Loucy (cell line): Measurements from ENCODE around the gene STK32C.

ENCODE experiments used
- H2AFZ ChIP-seq: fragments of 200-600 bp; sonication (generic); 2 replicates; pipeline ENCODE4 v1.6.0; 2016; ENCODE audit warnings: antibody characterized with exemption, mild to moderate bottlenecking, low read length, moderate library complexity
- H3F3A ChIP-seq: fragments of 200-600 bp; 2 replicates; pipeline ENCODE4 v1.6.0; 2016; ENCODE audit warnings: antibody characterized with exemption, low read depth, mild to moderate bottlenecking
- H3K27me3 ChIP-seq: fragments of 200-600 bp; sonication (generic); 2 replicates; pipeline ENCODE4 v1.6.1; 2014; ENCODE audit warnings: low read length, mild to moderate bottlenecking; ENCODE audit not compliant: insufficient read depth, poor library complexity, severe bottlenecking
- H3K36me3 ChIP-seq: fragments of 200-600 bp; sonication (generic); 2 replicates; pipeline ENCODE4 v1.6.1; 2016; ENCODE audit warnings: low read length; ENCODE audit not compliant: insufficient read depth
- H3K4me1 ChIP-seq: fragments of 200-600 bp; sonication (generic); 2 replicates; pipeline ENCODE4 v1.5.1; 2014; ENCODE audit warnings: low read length, mild to moderate bottlenecking; ENCODE audit not compliant: insufficient read depth, poor library complexity, severe bottlenecking
- H3K4me2 ChIP-seq: fragments of 200-600 bp; sonication (generic); 2 replicates; pipeline ENCODE4 v1.6.0; 2014; ENCODE audit warnings: antibody characterized with exemption, low read length, low read depth, mild to moderate bottlenecking; ENCODE audit not compliant: poor library complexity, severe bottlenecking
- H3K4me3 ChIP-seq: fragments of 200-600 bp; sonication (generic); 2 replicates; pipeline ENCODE4 v1.5.1; 2014; ENCODE audit warnings: low read length, mild to moderate bottlenecking, mixed read lengths; ENCODE audit not compliant: poor library complexity, severe bottlenecking
- H3K79me2 ChIP-seq: fragments of 200-600 bp; sonication (generic); 2 replicates; pipeline ENCODE4 v1.6.1; 2014; ENCODE audit warnings: low read length; ENCODE audit not compliant: insufficient read depth
- H3K9ac ChIP-seq: fragments of 200-600 bp; sonication (generic); 2 replicates; pipeline ENCODE4 v1.6.0; 2014; ENCODE audit warnings: mild to moderate bottlenecking, low read depth, low read length, moderate library complexity; ENCODE audit not compliant: poor library complexity, severe bottlenecking
- H3K9me2 ChIP-seq: fragments of 200-600 bp; sonication (generic); replicated peaks from 2 replicates; pipeline ENCODE4 v1.6.1; 2016; ENCODE audit warnings: low read depth, low read length, mixed read lengths
- H3K9me3 ChIP-seq: fragments of 200-600 bp; sonication (generic); 2 replicates; pipeline ENCODE4 v1.6.1; 2014; ENCODE audit warnings: mild to moderate bottlenecking, antibody characterized with exemption, low read length, low read depth; ENCODE audit not compliant: insufficient read depth
- H4K20me1 ChIP-seq: fragments of 200-600 bp; sonication (generic); 2 replicates; pipeline ENCODE4 v1.6.0; 2014; ENCODE audit warnings: antibody characterized with exemption, low read length, mild to moderate bottlenecking; ENCODE audit not compliant: insufficient read depth, poor library complexity, severe bottlenecking
- CTCF ChIP-seq: fragments of 200-600 bp; sonication (generic); conservative IDR thresholded peaks from 2 replicates; pipeline ENCODE4 v1.5.1; 2014; ENCODE audit warnings: mild to moderate bottlenecking, antibody characterized with exemption, low read length
- EZH2phosphoT487 ChIP-seq: fragments of 200-600 bp; IDR thresholded peaks from 2 replicates; pipeline ENCODE4 v1.6.1; 2018; ENCODE audit warnings: antibody characterized with exemption, mild to moderate bottlenecking, moderate library complexity, borderline replicate concordance

STK32C gene

GRCh38 chr10:132224343-132225072 is 83.2 kb downstream of the STK32C start:
- no peaks in the 10 kb centered on the region for H3K79me2 ChIP-seq
- peaks cover 2% of the 10 kb centered on the region for H3K4me1 ChIP-seq
- H4K20me1 ChIP-seq: no peaks in the 10 kb centered on the region
- H3K4me3 ChIP-seq: no peak overlapping the region
- TF ChIP-seq CTCF (no peak), EZH2phosphoT487 (no peak)
- H3K9ac ChIP-seq: no peak overlapping the region
- no peaks in the 10 kb centered on the region for H3K36me3 ChIP-seq
- no peak overlapping the region for H2AFZ ChIP-seq
- H3K27me3 ChIP-seq: no peaks in the 10 kb centered on the region
- H3F3A ChIP-seq: no peaks in the 10 kb centered on the region
- H3K9me2 ChIP-seq: no peaks in the 10 kb centered on the region
- no peaks in the 10 kb centered on the region for H3K9me3 ChIP-seq
- no peak overlapping the region for H3K4me2 ChIP-seq

- Histone ChIP-seq H3K4me1 (no peaks in the 10 kb centered on the region), H3K36me3 (no peaks in the 10 kb centered on the region), H3K9me2 (no peaks in the 10 kb centered on the region), H2AFZ (peak overlapping the region; percentile 71; the same call in 1 of the 2 replicates), H3K9ac (no peak overlapping the region), H3K27me3 (no peaks in the 10 kb centered on the region), H3K9me3 (peaks cover 3% of the 10 kb centered on the region; the same call in 1 of the 2 replicates), H3K4me2 (no peak overlapping the region), H3K4me3 (no peak overlapping the region), H3F3A (no peaks in the 10 kb centered on the region), H3K79me2 (no peaks in the 10 kb centered on the region), H4K20me1 (no peaks in the 10 kb centered on the region)
- TF ChIP-seq EZH2phosphoT487 (no peak), CTCF (no peak)
These were observed 84.0 kb downstream of the STK32C start for GRCh38 chr10:132223611-132224342.

GRCh38 chr10:132223156-132223590 is 84.6 kb downstream of the STK32C start:
- Histone ChIP-seq H3K9me3 (peaks cover 7% of the 10 kb centered on the region; the same call in 1 of the 2 replicates), H3K4me2 (no peak overlapping the region), H2AFZ (peak overlapping the region; percentile 71; the same call in 1 of the 2 replicates), H3K36me3 (no peaks in the 10 kb centered on the region), H3K79me2 (no peaks in the 10 kb centered on the region), H3F3A (no peaks in the 10 kb centered on the region), H3K27me3 (no peaks in the 10 kb centered on the region), H3K4me1 (no peaks in the 10 kb centered on the region), H3K4me3 (no peak overlapping the region), H4K20me1 (no peaks in the 10 kb centered on the region), H3K9ac (no peak overlapping the region), H3K9me2 (no peaks in the 10 kb centered on the region)
- no peak for TF ChIP-seq EZH2phosphoT487
- TF ChIP-seq CTCF: peak; percentile 75
